Endodermal cell (in vitro differentiated cells): Measurements from ENCODE around the gene PSPC1. TPM values are rescaled to one million over a fixed set of nuclear protein-coding genes. Genes with fewer than 3 reads are reported as not detected.
A peak's percentile ranks its signal among the peaks of the same experiment; 100 is the strongest.

Experiments used
- DNase-seq: peaks from one replicate; pipeline ENCODE4 v3.0.0-alpha.2; 2017
- H3K27ac ChIP-seq: 2 replicates; pipeline ENCODE4 v1.5.1; 2013; ENCODE audit warnings: mild to moderate bottlenecking, low read depth, low read length, moderate library complexity
- H3K27me3 ChIP-seq: 2 replicates; pipeline ENCODE4 v1.6.1; 2013; ENCODE audit warnings: mild to moderate bottlenecking, low read length, moderate library complexity; ENCODE audit not compliant: insufficient read depth, control insufficient read depth, poor library complexity, severe bottlenecking
- H3K36me3 ChIP-seq: 2 replicates; pipeline ENCODE4 v1.7.0; 2013; ENCODE audit warnings: mild to moderate bottlenecking, low read length, moderate library complexity; ENCODE audit not compliant: control insufficient read depth, insufficient read depth
- H3K4me1 ChIP-seq: one replicate; pipeline ENCODE4 v1.7.0; 2013; ENCODE audit warnings: low read length; ENCODE audit not compliant: control insufficient read depth, insufficient read depth
- H3K4me3 ChIP-seq: 2 replicates; pipeline ENCODE4 v1.5.1; 2013; ENCODE audit warnings: mild to moderate bottlenecking, low read length, moderate library complexity
- H3K9ac ChIP-seq: 2 replicates; pipeline ENCODE4 v1.6.1; 2013; ENCODE audit warnings: mild to moderate bottlenecking, low read length, moderate library complexity; ENCODE audit not compliant: poor library complexity, severe bottlenecking; ENCODE audit errors: extremely low read depth
- H3K9me3 ChIP-seq: 2 replicates; pipeline ENCODE4 v1.6.1; 2013; ENCODE audit warnings: mild to moderate bottlenecking, low read length, moderate library complexity; ENCODE audit not compliant: control insufficient read depth
- H3K27ac Mint-ChIP-seq: 2 replicates; pipeline ENCODE4 v1.8.0; 2020; ENCODE audit warnings: mixed read lengths
- H3K27me3 Mint-ChIP-seq: 2 replicates; pipeline ENCODE4 v1.8.0; 2021; ENCODE audit warnings: mild to moderate bottlenecking, mixed read lengths; ENCODE audit not compliant: insufficient read depth
- H3K36me3 Mint-ChIP-seq: 2 replicates; pipeline ENCODE4 v1.8.0; 2020; ENCODE audit warnings: low read depth, mixed read lengths
- H3K4me1 Mint-ChIP-seq: 2 replicates; pipeline ENCODE4 v1.8.0; 2020; ENCODE audit warnings: mixed read lengths
- H3K4me3 Mint-ChIP-seq: 2 replicates; pipeline ENCODE4 v1.8.0; 2020; ENCODE audit warnings: mild to moderate bottlenecking, moderate library complexity, mixed read lengths
- H3K9me3 Mint-ChIP-seq: 2 replicates; pipeline ENCODE4 v1.8.0; 2020; ENCODE audit warnings: mild to moderate bottlenecking, mixed read lengths
- WGBS, 2 experiments: methylation state at CpG; one replicate each; pipeline versions ENCODE4 v1.1.5 to v1.1.7; 2013; ENCODE audit warnings: missing lambda C conversion rate in 2 of 2, mixed read lengths in 1 of 2; ENCODE audit not compliant: insufficient coverage in 1 of 2, insufficient read length in 1 of 2; 5-methylcytosine and 5-hydroxymethylcytosine counted together
- total RNA-seq, 2 donors: library from RNA; stranded (reverse); fragmentation: NEBNext Ultra II Directional in 1 of 2; extraction: Animal tissue kit (Norgen Biotek cat#: 25700) in 1 of 2; gene quantifications; 2 replicates in 1 of 2; 3 replicates in 1 of 2; pipeline ENCODE4 v1.2.1, GENCODE V29; 2021
- TF ChIP-seq, protein P1 (sequence below): fragments of 200-600 bp; sonication (generic); conservative IDR thresholded peaks from 2 replicates; pipeline ENCODE4 v1.5.0; 2021; ENCODE audit warnings: antibody characterized with exemption, mild to moderate bottlenecking

The PSPC1 gene
- total RNA-seq, 2 donors from 2014 or later = 61.1 to 83.9 TPM

DNA sequence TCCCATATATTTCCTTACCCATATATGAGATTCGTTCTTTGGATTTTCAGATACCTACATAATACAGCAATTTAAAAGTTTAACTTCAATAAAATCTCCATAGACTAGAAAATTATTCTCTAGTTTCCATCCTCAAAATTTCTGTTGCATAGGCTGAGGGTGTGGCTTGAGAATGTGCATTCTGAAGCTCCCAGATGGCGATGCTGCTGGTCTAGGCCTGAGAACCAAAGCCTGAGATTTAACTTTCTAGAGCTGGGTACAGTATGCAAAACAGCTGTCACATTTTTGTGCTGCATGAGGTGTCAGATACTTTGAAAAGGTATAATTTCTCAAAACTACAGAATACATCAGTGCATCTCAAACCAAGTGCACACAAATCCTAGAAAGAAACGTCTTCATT, 106.6 kb downstream of the PSPC1 start:
- Histone ChIP-seq H3K4me3 (no peak overlapping the region), H3K9me3 (no peaks in the 10 kb centered on the region), H3K36me3 (peaks cover 79% of the 10 kb centered on the region), H3K27me3 (no peaks in the 10 kb centered on the region), H3K9ac (no peak overlapping the region), H3K27ac (no peak overlapping the region), H3K4me1 (no peaks in the 10 kb centered on the region)
- H3K4me1 Mint-ChIP-seq = no peaks in the 10 kb centered on the region
- H3K27ac Mint-ChIP-seq = no peak overlapping the region
- no peaks in the 10 kb centered on the region for H3K9me3 Mint-ChIP-seq
- peaks cover 66% of the 10 kb centered on the region for H3K36me3 Mint-ChIP-seq
- WGBS, 2 experiments = 90 to 96% methylated on average over 3 of the region's 3 CpGs
- TF ChIP-seq, protein P1, sequence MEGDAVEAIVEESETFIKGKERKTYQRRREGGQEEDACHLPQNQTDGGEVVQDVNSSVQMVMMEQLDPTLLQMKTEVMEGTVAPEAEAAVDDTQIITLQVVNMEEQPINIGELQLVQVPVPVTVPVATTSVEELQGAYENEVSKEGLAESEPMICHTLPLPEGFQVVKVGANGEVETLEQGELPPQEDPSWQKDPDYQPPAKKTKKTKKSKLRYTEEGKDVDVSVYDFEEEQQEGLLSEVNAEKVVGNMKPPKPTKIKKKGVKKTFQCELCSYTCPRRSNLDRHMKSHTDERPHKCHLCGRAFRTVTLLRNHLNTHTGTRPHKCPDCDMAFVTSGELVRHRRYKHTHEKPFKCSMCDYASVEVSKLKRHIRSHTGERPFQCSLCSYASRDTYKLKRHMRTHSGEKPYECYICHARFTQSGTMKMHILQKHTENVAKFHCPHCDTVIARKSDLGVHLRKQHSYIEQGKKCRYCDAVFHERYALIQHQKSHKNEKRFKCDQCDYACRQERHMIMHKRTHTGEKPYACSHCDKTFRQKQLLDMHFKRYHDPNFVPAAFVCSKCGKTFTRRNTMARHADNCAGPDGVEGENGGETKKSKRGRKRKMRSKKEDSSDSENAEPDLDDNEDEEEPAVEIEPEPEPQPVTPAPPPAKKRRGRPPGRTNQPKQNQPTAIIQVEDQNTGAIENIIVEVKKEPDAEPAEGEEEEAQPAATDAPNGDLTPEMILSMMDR = no peak
- H3K4me3 Mint-ChIP-seq = no peak overlapping the region
- no peak for DNase-seq
- no peaks in the 10 kb centered on the region for H3K27me3 Mint-ChIP-seq

GRCh38 chr13:19674898-19675297, 107.8 kb downstream of the PSPC1 start:
- no peaks in the 10 kb centered on the region for H3K27me3 Mint-ChIP-seq
- H3K4me3 Mint-ChIP-seq = no peak overlapping the region
- H3K4me1 ChIP-seq = no peaks in the 10 kb centered on the region
- no peak overlapping the region for H3K9ac ChIP-seq
- DNase-seq = no peak
- 94 to 97% methylated on average over 7 to 10 of the region's 10 CpGs for WGBS, 2 experiments
- peaks cover 92% of the 10 kb centered on the region for H3K36me3 ChIP-seq
- no peak overlapping the region for H3K4me3 ChIP-seq
- H3K27me3 ChIP-seq = no peaks in the 10 kb centered on the region
- no peaks in the 10 kb centered on the region for H3K4me1 Mint-ChIP-seq
- peaks cover 75% of the 10 kb centered on the region for H3K36me3 Mint-ChIP-seq
- H3K27ac Mint-ChIP-seq = peak overlapping the region; percentile 33
- H3K27ac ChIP-seq = no peak overlapping the region
- no peaks in the 10 kb centered on the region for H3K9me3 ChIP-seq
- TF ChIP-seq, protein P1 = no peak
- H3K9me3 Mint-ChIP-seq = no peaks in the 10 kb centered on the region

DNA sequence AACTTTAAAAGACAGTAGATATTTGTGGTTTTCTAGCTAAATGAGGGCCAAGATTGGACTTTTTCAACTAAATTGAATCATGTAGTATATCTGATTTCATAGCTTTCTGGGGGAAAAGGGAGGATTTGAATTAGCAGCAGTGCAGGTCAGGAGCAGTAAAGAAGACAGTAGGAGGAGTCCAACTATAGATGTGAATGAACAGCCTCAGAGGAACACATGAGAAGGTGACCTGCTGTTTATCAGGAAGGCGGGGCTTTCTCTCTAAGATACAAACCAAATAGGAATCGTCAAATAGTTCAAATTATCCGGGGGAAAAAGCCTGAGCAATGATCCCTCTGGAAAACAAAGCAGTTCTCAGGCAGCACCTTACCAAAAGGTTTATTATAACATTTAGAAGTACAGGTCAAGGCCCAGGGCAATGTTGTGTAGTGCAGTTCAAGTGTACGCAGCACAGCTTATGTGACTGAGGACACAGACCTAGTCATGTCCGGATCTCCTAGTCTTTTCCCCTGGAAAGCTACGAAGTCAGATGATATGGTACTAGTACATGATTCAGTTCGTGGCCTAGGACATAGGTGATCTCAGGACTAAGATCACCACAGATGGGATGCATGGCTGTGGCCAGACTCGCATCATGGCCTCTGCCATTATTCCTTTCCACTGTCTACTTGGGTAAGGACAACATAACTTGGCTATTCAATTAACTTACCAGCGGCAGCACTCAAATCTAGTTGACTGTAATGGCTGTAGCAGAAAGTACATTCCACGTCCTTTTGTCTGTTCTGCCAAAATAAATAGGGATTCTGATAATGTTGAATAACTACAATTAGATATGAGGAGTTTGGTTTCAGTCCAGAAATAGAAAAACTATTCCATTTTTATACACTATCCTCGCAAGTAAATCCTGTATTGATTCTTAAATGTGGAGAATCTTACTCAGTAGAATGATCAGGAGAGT, 109.0 kb downstream of the PSPC1 start:
- H3K9me3 ChIP-seq = no peaks in the 10 kb centered on the region
- no peaks in the 10 kb centered on the region for H3K4me1 ChIP-seq
- DNase-seq = no peak
- no peak overlapping the region for H3K4me3 Mint-ChIP-seq
- no peaks in the 10 kb centered on the region for H3K27me3 Mint-ChIP-seq
- H3K4me3 ChIP-seq = no peak overlapping the region
- H3K4me1 Mint-ChIP-seq = no peaks in the 10 kb centered on the region
- TF ChIP-seq, protein P1 = no peak
- peak overlapping the region; percentile 57 for H3K27ac Mint-ChIP-seq
- H3K9ac ChIP-seq = no peak overlapping the region
- H3K36me3 Mint-ChIP-seq = peaks cover 77% of the 10 kb centered on the region
- peaks cover 96% of the 10 kb centered on the region for H3K36me3 ChIP-seq
- WGBS, 2 experiments = 95 to 96% methylated on average over 10 to 11 of the region's 11 CpGs
- no peaks in the 10 kb centered on the region for H3K9me3 Mint-ChIP-seq
- no peaks in the 10 kb centered on the region for H3K27me3 ChIP-seq
- no peak overlapping the region for H3K27ac ChIP-seq
